Fibroblast of skin of left biceps (primary cell): ENCODE results near the gene SMTNL2.
"Not testable (repeated sequence)": the region's sequence is repeated elsewhere in the genome, so short reads cannot be mapped to it uniquely, and the experiment has no call there.

ENCODE experiments used
- DNase-seq, 2 experiments: peaks; one replicate each; pipeline ENCODE4 v3.0.0-alpha.2; 2013; ENCODE audit warnings: low read depth in 2 of 2

The SMTNL2 gene

DNA sequence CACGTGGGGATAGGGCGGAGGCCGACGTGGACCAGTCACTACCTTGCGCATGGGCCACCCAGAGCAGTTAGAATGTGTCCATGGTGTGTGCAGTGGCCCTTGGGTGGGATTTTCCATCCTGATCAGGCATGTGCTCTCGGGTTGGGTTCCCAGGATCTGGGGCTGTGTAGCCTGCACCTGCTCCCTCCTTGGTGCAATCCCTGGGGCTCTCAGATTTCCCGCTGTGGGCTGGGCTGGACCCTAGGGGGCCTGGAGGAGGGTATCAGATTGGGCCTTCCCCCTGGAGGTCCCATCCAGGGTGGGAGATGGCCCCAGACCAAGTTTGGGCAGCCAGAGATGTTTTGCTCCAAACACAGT, 1.3 kb downstream of the SMTNL2 start:
- DNase-seq, result no peak

GRCh38 chr17:4586043-4586442, 1.7 kb downstream of the SMTNL2 start:
- DNase-seq, result no peak

DNA sequence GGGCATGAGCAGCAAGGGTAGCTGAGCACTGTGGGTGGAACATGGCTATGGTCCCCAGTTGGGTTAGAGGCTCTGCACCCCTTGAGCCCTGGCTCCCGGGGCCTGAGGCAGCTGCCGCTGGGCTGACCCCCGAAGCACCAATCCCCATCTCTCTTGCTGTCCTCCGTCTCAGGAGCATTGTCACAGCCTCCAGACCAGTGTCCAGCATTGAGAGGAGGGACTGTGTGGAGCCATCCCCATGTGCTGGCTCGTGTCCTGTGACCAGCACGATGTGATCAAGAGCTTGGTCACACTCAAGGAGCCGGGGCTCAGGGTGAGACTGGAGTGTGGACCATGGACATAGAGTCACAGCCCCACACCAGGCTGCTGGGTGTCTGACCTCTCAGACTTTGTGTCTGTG, 2.9 kb downstream of the SMTNL2 start:
- no peak for DNase-seq

- no peak for DNase-seq
Measured at GRCh38 chr17:4587803-4588202, 3.5 kb downstream of the SMTNL2 start.

GRCh38 chr17:4588391-4588790, 4.1 kb downstream of the SMTNL2 start:
- DNase-seq, result no peak

- DNase-seq, result no peak
Measured at GRCh38 chr17:4588898-4589625, 4.7 kb downstream of the SMTNL2 start.

GRCh38 chr17:4590042-4590441, 5.7 kb downstream of the SMTNL2 start:
- DNase-seq, result not testable (repeated sequence)

DNA sequence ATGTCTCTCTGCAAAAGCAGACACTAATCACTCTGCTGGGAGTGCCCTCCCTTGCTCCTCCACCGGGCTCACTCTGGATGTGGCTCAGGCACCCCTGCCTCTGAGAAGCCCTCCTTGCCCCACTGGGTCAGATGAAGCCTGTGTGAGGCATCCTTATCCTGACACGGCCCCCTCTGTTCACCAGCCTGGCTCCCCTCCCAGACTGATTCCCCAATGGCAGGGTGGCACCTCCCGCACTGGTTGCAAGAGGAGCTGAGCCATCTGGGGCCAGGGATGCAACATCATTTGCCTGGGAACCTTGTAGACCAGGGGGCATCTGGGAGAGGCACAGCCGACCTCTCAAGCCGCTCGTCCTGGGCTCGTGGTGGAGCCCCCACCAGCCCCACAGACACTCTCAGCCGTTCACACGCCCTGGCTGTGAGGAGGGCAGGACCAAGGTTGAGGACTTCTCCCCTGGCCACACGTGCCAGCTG, 6.7 kb downstream of the SMTNL2 start:
- no peak for DNase-seq

DNA sequence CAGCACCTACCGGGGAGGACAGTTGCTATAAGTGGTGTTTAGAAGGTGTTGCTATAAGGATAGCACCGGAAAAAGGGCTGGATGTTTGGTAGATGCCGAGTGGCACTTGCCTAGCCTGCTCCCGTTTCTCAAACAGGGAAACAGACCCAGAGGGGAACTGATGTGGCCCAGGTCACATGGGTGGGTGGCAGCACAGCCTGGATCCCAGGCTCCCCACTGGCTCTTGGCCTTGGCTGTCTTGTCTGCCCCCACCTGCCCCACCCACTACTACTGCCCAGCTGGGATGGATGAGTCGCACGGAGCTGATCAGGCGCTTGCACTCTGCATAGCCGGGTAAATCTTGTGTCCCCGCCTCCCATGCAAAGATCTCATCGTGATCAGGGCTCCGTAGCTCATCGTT, 7.2 kb downstream of the SMTNL2 start:
- no peak for DNase-seq

DNA sequence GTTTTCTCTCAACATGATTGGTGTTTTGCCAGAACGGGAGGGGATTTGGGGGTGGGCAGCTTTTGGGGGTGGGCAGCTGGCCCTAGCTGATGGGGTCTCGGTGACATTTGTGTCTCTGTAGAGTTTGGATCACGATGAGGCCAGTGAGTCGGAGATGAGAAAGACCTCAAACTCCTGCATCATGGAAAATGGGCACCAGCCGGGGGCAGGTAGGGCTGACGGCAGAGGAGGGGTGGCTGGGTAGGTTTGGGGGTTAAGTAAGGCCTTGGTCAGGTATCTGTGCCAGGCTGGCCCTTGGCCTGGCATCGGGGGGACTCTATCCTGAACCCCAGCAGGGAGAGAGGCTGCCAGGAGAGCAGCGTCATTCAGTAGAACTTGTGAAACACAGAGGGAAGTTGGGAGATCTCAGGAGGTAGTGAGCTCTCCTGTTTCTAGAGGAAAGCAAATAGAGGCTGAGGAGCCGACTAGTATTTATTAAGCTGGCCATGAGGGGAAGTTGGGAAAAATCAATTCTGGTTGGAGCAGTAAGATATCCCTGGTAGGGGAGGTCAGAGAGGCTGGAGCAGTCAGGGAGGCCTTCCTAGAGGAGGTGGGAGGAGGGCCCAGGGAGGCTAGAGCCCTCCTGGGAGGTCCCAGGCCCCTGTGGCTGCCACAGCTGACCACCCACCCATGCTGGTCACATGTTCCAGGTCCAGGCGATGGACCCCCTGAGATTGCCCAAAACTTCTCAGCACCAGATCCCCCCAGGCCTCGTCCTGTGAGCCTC, 8.1 kb downstream of the SMTNL2 start:
- no peak for DNase-seq

DNA sequence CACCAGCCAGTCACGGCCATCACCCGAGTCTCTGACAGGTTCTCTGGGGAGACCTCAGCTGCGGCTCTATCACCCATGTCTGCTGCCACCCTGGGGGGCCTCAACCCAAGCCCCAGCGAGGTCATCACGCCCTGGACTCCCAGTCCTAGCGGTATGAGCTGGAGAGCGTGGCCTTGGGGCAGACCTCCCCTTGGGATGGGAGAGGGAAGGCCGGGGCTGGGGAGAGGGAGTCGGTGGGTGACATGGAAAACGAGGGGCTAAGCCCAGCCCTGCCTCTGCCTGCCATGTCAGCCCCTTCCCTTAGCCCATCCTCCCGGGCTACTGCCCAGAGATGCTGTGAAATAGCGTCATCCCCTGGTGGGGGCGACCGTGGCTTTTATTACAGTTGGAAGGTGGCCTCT, 8.7 kb downstream of the SMTNL2 start:
- no peak for DNase-seq

GRCh38 chr17:4594406-4594805, 10.1 kb downstream of the SMTNL2 start:
- no peak for DNase-seq

DNA sequence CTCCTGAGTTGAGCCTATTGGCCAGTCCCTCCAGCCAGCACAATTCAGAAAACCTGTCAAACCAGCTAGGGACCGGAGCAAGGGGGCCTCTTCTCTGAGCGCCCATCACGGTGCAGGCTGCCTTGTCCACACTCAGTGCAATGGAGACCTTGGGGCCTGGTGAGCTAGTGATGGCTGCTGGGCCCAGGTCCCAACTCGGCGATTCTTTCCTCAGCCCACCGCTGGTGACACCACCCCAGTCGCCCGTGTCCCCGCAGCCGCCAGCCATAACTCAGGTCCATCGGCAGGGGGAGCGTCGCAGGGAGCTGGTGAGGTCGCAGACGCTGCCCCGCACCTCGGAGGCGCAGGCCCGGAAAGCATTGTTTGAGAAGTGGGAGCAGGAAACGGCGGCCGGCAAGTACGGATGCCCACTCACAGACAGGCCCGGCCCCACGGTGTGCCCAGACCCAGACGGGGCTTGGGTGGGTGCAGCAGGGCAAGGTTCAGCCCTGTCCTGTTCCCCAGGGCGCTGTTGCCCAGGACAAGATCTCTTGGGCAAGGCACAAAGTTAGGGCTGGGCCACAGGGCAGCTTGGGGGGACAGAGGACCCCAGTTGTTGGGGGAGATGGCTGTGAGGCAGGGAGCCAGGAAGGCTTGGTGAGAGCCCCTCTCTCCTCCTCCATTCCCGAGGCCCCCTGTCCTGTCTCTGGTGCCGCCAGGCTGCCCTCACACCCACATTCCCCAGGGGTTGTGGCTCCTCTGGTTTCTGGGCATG, 10.8 kb downstream of the SMTNL2 start:
- no peak for DNase-seq

GRCh38 chr17:4595685-4596342, 11.5 kb downstream of the SMTNL2 start:
- not testable (repeated sequence) for DNase-seq

DNA sequence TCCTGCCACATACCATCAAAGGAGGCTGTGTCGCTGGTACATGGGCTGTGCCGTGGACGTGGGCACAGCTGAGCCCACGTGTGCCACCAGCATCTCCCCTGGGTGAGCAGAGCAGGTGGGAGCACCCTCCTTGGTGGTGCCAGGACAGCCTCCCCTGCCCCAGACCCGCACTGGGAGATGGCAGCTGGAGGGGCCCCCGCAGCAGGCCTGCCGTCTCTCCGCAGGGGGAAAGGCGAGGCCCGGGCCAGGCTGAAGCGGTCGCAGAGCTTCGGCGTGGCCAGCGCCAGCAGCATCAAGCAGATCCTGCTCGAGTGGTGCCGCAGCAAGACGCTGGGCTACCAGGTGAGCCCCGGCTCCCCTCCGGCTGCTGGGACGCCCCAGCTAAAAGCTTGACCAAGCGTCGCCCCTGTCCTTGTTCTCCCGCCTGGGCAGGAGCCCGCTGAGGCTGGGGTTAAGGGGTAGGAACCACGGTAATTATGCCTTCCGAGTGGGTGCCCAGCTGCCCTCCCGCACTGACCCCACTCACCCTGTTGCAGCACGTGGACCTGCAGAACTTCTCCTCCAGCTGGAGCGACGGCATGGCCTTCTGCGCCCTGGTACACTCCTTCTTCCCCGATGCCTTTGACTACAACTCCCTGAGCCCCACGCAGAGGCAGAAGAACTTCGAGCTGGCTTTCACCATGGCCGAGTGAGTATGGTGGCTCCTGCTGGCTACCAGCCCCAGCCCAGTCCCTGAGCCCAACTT, 12.5 kb downstream of the SMTNL2 start:
- DNase-seq, result no peak

DNA sequence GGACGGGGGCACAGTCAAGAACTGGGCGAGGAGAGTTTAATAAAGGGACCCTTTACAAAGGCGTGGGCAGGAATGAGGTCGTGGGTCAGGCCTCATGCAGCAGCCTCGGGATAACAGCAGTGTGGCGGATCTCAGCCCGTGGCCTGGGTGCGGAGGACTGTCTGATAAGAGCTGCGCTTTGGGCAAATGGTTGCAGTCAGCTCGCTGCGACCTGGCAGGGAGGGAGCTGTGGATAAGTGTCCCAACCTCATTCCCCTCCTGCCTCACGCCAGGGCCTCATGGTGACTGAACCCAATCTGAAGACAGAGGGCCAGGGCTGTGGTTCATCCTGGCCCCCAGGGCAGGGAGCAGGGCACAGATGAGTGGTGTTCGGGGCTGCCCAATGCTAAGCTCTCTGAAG, 13.6 kb downstream of the SMTNL2 start:
- no peak for DNase-seq

- DNase-seq, result peak; percentile 12 to 26
Measured at GRCh38 chr17:4598776-4599504, 14.6 kb downstream of the SMTNL2 start.

DNA sequence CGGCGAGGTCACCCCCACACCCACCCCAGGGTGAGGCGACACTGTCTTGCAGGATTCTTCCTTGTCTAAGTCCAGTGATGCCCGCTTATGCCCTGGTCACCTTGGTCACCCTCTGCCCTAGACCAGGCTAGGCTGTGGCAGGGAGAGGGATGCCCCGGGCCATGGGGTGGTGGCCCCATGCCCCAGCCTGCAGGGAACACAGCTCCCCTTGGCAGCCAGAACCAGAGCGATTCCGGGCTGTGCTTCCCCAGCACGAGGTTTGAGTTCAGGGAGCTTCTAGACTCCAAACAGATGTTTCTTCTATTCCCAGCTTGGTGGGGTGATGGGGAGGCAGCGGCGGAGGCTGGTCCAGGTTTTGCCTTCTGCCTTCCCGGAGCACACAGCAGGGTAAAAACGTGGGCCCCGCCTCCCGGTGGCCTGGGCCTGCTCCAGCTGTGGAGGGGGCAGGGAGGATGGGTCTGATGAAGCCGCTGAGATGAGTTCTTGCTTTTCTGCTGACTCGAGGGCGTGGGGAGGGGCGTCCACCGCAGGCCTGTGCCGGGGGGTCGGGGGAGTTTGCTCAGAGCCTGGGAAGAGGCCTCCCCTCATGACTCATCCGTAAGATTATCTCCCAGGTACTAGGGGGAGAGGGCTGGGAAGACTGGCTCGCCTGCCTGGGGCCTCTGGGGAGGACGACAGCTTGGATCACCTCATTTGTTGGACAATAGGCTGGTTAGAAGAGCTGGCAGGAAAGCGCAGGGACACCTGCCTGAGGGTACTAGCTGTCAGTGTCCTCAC, 15.4 kb downstream of the SMTNL2 start:
- peak; percentile 50 to 51 for DNase-seq

GRCh38 chr17:4600563-4600962, 16.2 kb downstream of the SMTNL2 start:
- no peak for DNase-seq

- no peak for DNase-seq
Measured at GRCh38 chr17:4601326-4601725, 17.0 kb downstream of the SMTNL2 start.
